ENCODE results near the gene TPRX1.
"Not testable (repeated sequence)": the region's sequence is repeated elsewhere in the genome, so short reads cannot be mapped to it uniquely, and the experiment has no call there.

GRCh38 chr19:47816270-47816669, 11.9 kb upstream of the TPRX1 start:
- not testable (repeated sequence) for TF ChIP-seq CTCF, POLR2A (IDR thresholded peaks at IDR 0.05)

All from thyroid gland (tissue), 4 donors.